K562 (cell line): ENCODE measurements around the gene LBHD1. TPM values are rescaled to one million over a fixed set of nuclear protein-coding genes. Genes with fewer than 3 reads are reported as not detected.

Experiments
- CTBP1 ChIP-seq: fragments of 450-650 bp; IDR thresholded peaks from 2 replicates; pipeline ENCODE4 v1.6.1; 2016; ENCODE audit warnings: borderline replicate concordance
- GTF2E2 ChIP-seq: fragments of 200-800 bp; sonication (Bioruptor generic); IDR thresholded peaks from 2 replicates; pipeline ENCODE4 v1.6.1; 2016; ENCODE audit warnings: missing genetic modification characterization, missing compliant biosample characterization
- HDGF ChIP-seq: fragments of 450-650 bp; IDR thresholded peaks from 2 replicates; pipeline ENCODE4 v1.6.1; 2016
- HEY1 ChIP-seq: fragments of 250-450 bp; sonication (Bioruptor Pico); IDR thresholded peaks from 2 replicates; pipeline ENCODE4 v1.5.0; 2020; ENCODE audit warnings: mild to moderate bottlenecking, moderate library complexity, borderline replicate concordance
- HMBOX1 ChIP-seq: sonication (generic); IDR thresholded peaks from 2 replicates; pipeline ENCODE4 v1.6.1; 2016
- IRF2 ChIP-seq: sonication (generic); formaldehyde crosslinking; IDR thresholded peaks from 2 replicates; pipeline ENCODE4 v1.8.1; 2022; ENCODE audit warnings: mild to moderate bottlenecking, missing genetic modification reagents
- MAFF ChIP-seq: IDR thresholded peaks from 2 replicates; pipeline ENCODE4 v1.6.1; 2012; ENCODE audit warnings: low read length, improper control_type of control experiment
- MXI1 ChIP-seq: IDR thresholded peaks from 2 replicates; pipeline ENCODE4 v1.6.1; 2011; ENCODE audit warnings: low read depth, mild to moderate bottlenecking, improper control_type of control experiment, low read length
- MYNN ChIP-seq, 2 experiments: sonication (generic); formaldehyde crosslinking in 1 of 2; IDR thresholded peaks; 2 replicates each; pipeline versions ENCODE4 v1.5.0 to v1.6.1; 2016 to 2020; ENCODE audit warnings: antibody characterized with exemption in 1 of 2, missing genetic modification reagents in 1 of 2
- NCOR1 ChIP-seq: fragments of 450-650 bp; IDR thresholded peaks from 2 replicates; pipeline ENCODE4 v1.6.1; 2016; ENCODE audit warnings: mild to moderate bottlenecking, moderate library complexity
- NR2C1 ChIP-seq, 2 experiments: fragments of 450-650 bp; IDR thresholded peaks; 2 replicates each; pipeline ENCODE4 v1.6.1; 2017; ENCODE audit warnings: mild to moderate bottlenecking in 2 of 2, antibody characterized with exemption in 1 of 2, inconsistent platforms in 1 of 2, missing compliant biosample characterization in 1 of 2, missing genetic modification characterization in 1 of 2
- POLR2G ChIP-seq: fragments of 200-400 bp; formaldehyde crosslinking; IDR thresholded peaks from 2 replicates; pipeline ENCODE4 v1.6.1; 2017; ENCODE audit warnings: low read depth, mild to moderate bottlenecking, antibody characterized with exemption, low read length, moderate library complexity
- RBM34 ChIP-seq: fragments of 200-400 bp; formaldehyde crosslinking; IDR thresholded peaks from 2 replicates; pipeline ENCODE4 v1.6.1; 2018; ENCODE audit warnings: low read length, borderline replicate concordance; ENCODE audit not compliant: insufficient read depth
- SETDB1 ChIP-seq: IDR thresholded peaks from one replicate; pipeline ENCODE4 v1.6.1; 2012; ENCODE audit warnings: low read length, control low read depth, inconsistent platforms
- SMAD4 ChIP-seq: fragments of 250-450 bp; sonication (Bioruptor Pico); conservative IDR thresholded peaks from 2 replicates; pipeline ENCODE4 v1.8.0; 2021; ENCODE audit warnings: inconsistent platforms, mild to moderate bottlenecking, moderate library complexity
- SMC3 ChIP-seq: conservative IDR thresholded peaks from 2 replicates; pipeline ENCODE4 v1.6.1; 2011; ENCODE audit warnings: low read depth, low read length, improper control_type of control experiment; ENCODE audit not compliant: insufficient read depth
- TCF7 ChIP-seq: sonication (generic); IDR thresholded peaks from 2 replicates; pipeline ENCODE4 v1.6.1; 2016; ENCODE audit warnings: antibody characterized with exemption, borderline replicate concordance
- ZC3H11A ChIP-seq: IDR thresholded peaks from 2 replicates; pipeline ENCODE4 v1.6.1; 2012; ENCODE audit warnings: low read depth, low read length, improper control_type of control experiment
- ZKSCAN8 ChIP-seq: fragments of 200-800 bp; sonication (Bioruptor generic); IDR thresholded peaks from 2 replicates; pipeline ENCODE4 v1.6.1; 2016; ENCODE audit warnings: missing genetic modification characterization, missing compliant biosample characterization
- ZNF184 ChIP-seq: sonication (generic); formaldehyde crosslinking; IDR thresholded peaks from 2 replicates; pipeline ENCODE4 v1.5.0; 2020; ENCODE audit warnings: missing genetic modification reagents
- ZNF41 ChIP-seq: fragments of 250-450 bp; sonication (Bioruptor Pico); conservative IDR thresholded peaks from 2 replicates; pipeline ENCODE4 v1.4.0; 2020; ENCODE audit warnings: mild to moderate bottlenecking
- ZNF445 ChIP-seq: fragments of 250-450 bp; sonication (Bioruptor Pico); IDR thresholded peaks from 2 replicates; pipeline ENCODE4 v1.4.0; 2020; ENCODE audit warnings: low read depth, mild to moderate bottlenecking, moderate library complexity
- polyA plus RNA-seq, 8 experiments: library from polyadenylated mRNA; depleted of rRNA in 4 of 8; stranded (reverse) in 5 of 8; unstranded in 3 of 8; fragments of >200 nt; fragmentation: Nextera tagmentation in 2 of 8; fragmentation: Illumina TruSeq in 1 of 8; extraction: Ambion mirVana in 2 of 8; extraction: Trizol in 1 of 8; gene quantifications; 2 replicates each; pipeline versions ENCODE4 v1.2.1 to v1.2.3, GENCODE V29; 2011 to 2014; ENCODE audit warnings: inconsistent platforms in 1 of 8, missing spikeins in 1 of 8
- total RNA-seq, 7 experiments: library from RNA; depleted of rRNA in 6 of 7; stranded (reverse); fragments of >200 nt in 6 of 7; fragmentation: Illumina TruSeq in 2 of 7; extraction: Trizol in 2 of 7; gene quantifications; 2 replicates each; pipeline versions ENCODE4 v1.2.1 to v1.2.3, GENCODE V29; 2011 to 2021; ENCODE audit warnings: low replicate concordance in 1 of 7
- TF ChIP-seq, protein P1 (sequence below): sonication (generic); formaldehyde crosslinking; IDR thresholded peaks from 2 replicates; pipeline ENCODE4 v1.8.1; 2022; ENCODE audit warnings: missing genetic modification reagents

The LBHD1 gene
- total and polyA plus RNA-seq, 9 of the 15 experiments (the other 6 are each of a cell fraction or from before 2014, with no cell fraction given): 2.6 to 28.0 (median 12.5) TPM

DNA sequence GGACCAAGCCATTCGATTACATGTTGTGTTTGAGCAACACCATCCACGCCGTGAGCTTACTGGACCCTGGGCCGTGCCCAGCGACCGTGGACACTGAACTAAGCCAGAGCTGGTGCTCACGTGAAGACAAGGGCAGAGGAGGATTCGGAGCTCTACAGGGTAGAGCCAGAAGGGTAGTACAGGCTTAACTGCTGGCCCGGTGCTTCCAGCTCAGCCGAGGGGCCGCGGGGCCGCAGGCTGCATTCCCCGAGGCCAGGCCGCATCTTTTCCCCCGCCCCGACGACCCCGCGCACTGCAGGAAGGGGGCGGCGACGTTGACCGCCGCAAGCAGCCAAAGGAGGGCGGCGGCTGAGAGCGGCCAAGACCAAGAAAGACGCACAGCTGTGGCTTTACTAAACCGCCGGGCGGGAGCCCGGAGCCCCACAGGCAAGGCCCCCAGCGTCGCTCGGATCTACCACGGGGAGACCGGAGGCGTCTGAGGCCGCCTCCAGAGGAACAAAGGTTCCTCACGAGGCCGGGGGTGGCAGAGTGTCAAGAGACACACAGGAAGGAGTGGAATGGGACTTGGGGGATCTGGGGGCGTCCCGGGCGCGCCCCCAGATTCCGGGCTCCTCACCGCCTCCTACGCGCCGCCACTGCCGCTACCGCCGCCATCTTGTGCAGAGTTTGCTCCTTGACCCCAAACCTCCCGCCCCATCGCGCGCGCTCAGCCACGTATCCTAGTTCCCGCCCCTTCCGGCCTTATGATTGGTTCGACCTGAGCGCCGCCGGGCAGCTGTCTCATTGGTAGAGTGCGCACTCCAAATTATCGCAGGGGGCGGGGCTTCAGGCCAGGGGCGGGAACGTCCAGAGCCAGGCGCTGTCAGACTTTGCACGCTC lies 25.9 kb downstream of the LBHD1 start, which contains the start of gene GANAB (continued):
- TF ChIP-seq POLR2G (peak; percentile 98), ZNF41 (CRISPR knock-in tag) (no peak), RBM34 (no peak), CTBP1 (no peak; the same call in 1 of the 2 replicates), SMAD4 (CRISPR knock-in tag) (peak; percentile 34; the same call in 1 of the 2 replicates), GTF2E2 (tag) (peak; percentile 80; the same call in 1 of the 2 replicates), MYNN (IDR thresholded peaks at IDR 0.05) (no peak), MYNN (CRISPR knock-in tag; IDR thresholded peaks at IDR 0.05) (no peak), NCOR1 (no peak), HMBOX1 (no peak), TCF7 (0 out of 2 replicates have a peak, but pooled peaks have one; percentile 35), ZKSCAN8 (CRISPR knock-in tag) (no peak), HDGF (no peak), SMC3 (0 out of 2 replicates have a peak, but pooled peaks have one; percentile 8), SETDB1 (peak; percentile 72), IRF2 (no peak), NR2C1 (IDR thresholded peaks at IDR 0.05) (peak; percentile 97), NR2C1 (tag; IDR thresholded peaks at IDR 0.05) (peak; percentile 98), HEY1 (peak; percentile 42; the same call in 1 of the 2 replicates), ZC3H11A (no peak), MXI1 (0 out of 2 replicates have a peak, but pooled peaks have one; percentile 67), MAFF (no peak), ZNF184 (CRISPR knock-in tag) (no peak), ZNF445 (no peak)
- TF ChIP-seq, protein P1, sequence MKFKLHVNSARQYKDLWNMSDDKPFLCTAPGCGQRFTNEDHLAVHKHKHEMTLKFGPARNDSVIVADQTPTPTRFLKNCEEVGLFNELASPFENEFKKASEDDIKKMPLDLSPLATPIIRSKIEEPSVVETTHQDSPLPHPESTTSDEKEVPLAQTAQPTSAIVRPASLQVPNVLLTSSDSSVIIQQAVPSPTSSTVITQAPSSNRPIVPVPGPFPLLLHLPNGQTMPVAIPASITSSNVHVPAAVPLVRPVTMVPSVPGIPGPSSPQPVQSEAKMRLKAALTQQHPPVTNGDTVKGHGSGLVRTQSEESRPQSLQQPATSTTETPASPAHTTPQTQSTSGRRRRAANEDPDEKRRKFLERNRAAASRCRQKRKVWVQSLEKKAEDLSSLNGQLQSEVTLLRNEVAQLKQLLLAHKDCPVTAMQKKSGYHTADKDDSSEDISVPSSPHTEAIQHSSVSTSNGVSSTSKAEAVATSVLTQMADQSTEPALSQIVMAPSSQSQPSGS (CRISPR knock-in tag): no peak
